Central memory CD8-positive, alpha-beta T cell (primary cell): ENCODE measurements around the gene PGPEP1.
A peak's percentile ranks its signal among the peaks of the same experiment; 100 is the strongest.
"Not testable (repeated sequence)": the region's sequence is repeated elsewhere in the genome, so short reads cannot be mapped to it uniquely, and the experiment has no call there.

Experiments used
- ATAC-seq: fragments of 150-1000 bp; cut with Tn5 transposase; replicated peaks from 2 replicates; pipeline ENCODE4 v1.10.0; 2022; ENCODE audit warnings: mild to moderate bottlenecking, moderate FRiP score, moderate number of reproducible peaks; ENCODE audit not compliant: poor library complexity, severe bottlenecking; ENCODE audit errors: extremely low read depth
- DNase-seq, 2 donors: peaks; one replicate each; pipeline ENCODE4 v3.0.0; 2021; ENCODE audit warnings: low spot score in 2 of 2
- H3K27ac Mint-ChIP-seq: one replicate; pipeline ENCODE4 v1.8.0; 2022; ENCODE audit warnings: low read depth, mild to moderate bottlenecking, moderate library complexity, mixed read lengths
- H3K27me3 Mint-ChIP-seq: one replicate; pipeline ENCODE4 v1.8.0; 2022; ENCODE audit warnings: mixed read lengths
- H3K36me3 Mint-ChIP-seq: one replicate; pipeline ENCODE4 v1.8.0; 2022; ENCODE audit warnings: mild to moderate bottlenecking, moderate library complexity, mixed read lengths; ENCODE audit not compliant: insufficient read depth
- H3K4me1 Mint-ChIP-seq: one replicate; pipeline ENCODE4 v1.8.0; 2022; ENCODE audit warnings: mixed read lengths
- H3K4me3 Mint-ChIP-seq: one replicate; pipeline ENCODE4 v1.8.0; 2022; ENCODE audit warnings: mild to moderate bottlenecking, moderate library complexity, mixed read lengths
- H3K9me3 Mint-ChIP-seq: one replicate; pipeline ENCODE4 v1.8.0; 2022; ENCODE audit warnings: mixed read lengths

The PGPEP1 gene

DNA sequence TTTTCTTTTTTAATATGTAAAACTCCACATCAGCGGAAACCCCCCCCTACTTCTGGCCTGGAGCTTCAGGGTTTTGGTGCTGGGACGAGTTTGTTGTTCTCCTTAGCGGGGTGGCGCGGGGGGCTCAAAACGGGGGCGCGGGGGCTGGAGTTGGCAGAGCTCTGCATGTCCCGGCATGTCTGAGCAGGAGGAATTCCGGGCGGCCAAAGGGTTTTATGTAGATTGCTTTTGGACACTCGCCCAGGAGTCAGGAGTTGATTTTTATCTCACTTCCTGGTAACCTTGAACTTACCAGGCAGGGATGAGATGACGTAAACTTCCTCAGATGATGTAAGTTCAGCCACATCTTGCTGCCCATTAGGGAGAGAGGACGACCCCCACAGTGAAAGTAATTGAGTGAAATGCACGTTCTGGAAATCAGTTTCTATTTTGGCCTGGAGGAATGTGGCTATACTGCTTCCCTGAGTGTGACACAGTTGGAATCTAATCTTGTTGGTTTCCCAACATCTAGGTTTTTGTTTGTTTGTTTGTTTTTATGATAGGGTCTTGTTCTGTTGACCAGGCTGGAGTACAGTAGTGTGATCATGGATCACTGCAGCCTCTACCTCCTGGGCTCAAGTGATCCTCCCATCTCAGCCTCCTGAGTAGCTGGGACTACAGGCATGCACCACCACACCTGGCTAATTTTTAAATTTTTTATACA lies 24.6 kb downstream of the PGPEP1 start:
- ATAC-seq (no peak), DNase-seq (no peak)
- no peaks in the 10 kb centered on the region for H3K27me3 Mint-ChIP-seq
- peaks cover 22% of the 10 kb centered on the region for H3K36me3 Mint-ChIP-seq
- no peaks in the 10 kb centered on the region for H3K9me3 Mint-ChIP-seq
- no peak overlapping the region for H3K4me3 Mint-ChIP-seq
- H3K27ac Mint-ChIP-seq = no peak overlapping the region
- peaks cover 4% of the 10 kb centered on the region for H3K4me1 Mint-ChIP-seq

- peaks cover 19% of the 10 kb centered on the region for H3K36me3 Mint-ChIP-seq
- no peak overlapping the region for H3K27ac Mint-ChIP-seq
- H3K9me3 Mint-ChIP-seq = no peaks in the 10 kb centered on the region
- ATAC-seq (no peak), DNase-seq (no peak)
- no peaks in the 10 kb centered on the region for H3K27me3 Mint-ChIP-seq
- peaks cover 4% of the 10 kb centered on the region for H3K4me1 Mint-ChIP-seq
- no peak overlapping the region for H3K4me3 Mint-ChIP-seq
Observed at GRCh38 chr19:18366021-18366435, 25.6 kb downstream of the PGPEP1 start.

DNA sequence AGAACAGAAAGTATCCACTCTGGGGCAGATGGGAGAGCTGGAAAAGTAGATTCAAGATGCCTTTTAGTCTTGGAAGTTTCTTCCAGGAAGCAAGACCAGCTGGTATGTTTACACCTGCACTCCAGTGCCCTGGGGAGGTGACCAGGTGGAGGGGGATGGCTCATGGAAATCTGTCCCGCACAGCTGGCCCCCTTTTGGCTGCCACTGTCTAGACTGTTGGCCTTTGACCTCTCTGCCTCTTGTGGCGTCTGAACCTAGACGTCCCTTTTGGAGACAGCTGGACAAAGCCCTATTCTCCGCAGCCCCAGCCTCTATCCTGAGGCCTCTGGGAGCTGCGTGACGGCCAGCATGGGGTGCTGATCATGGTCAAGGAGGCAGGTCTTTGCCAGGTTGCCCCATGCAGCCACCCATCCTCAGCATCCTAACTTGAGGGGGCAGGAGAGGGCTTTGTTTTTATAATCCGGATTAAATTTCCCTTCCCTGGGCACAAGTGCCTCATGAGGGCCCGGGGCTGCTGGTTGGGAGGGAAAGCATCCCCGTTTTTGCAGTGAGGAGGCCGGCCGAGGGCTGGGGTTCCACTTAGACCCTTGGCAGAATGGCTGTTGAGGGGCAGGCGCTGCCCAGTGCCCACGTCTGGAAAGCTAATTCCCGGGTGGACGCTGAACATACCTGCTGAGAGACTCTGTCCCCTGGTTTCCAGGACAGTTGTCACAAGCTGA lies 28.3 kb downstream of the PGPEP1 start:
- peaks cover 11% of the 10 kb centered on the region for H3K36me3 Mint-ChIP-seq

DNA sequence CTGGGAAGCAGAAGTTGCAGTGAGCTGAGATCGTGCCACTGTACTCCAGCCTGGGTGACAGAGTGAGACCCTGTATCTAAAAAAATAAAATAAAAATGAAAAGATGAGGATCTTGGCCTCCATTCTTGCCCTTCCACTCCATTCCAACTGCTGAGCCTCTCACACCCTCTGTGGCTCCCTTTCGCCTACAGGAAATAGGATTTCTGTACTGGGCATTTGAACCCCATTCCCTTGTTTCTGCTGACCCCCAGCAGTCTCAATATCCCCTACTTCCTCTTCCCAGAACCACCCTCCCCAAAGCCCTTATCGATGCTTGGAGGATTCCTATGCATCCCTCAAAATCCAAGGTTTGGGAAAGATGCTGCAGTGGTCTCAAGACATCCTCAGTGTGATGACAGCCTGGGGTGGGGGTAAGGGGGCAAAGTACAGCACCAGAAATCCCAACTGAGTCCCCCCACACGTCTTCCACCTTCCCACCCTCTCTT lies 33.1 kb downstream of the PGPEP1 start:
- DNase-seq = no peak
- Mint-ChIP-seq H3K27ac (peak overlapping the region; percentile 25), H3K9me3 (no peaks in the 10 kb centered on the region), H3K36me3 (peaks cover 1% of the 10 kb centered on the region), H3K4me3 (peak overlapping the region; percentile 42), H3K4me1 (peaks cover 13% of the 10 kb centered on the region), H3K27me3 (no peaks in the 10 kb centered on the region)
- ATAC-seq = no peak

More for the DNA sequence above, 28.3 kb downstream of the PGPEP1 start:
- Mint-ChIP-seq H3K27me3 (no peaks in the 10 kb centered on the region), H3K27ac (no peak overlapping the region), H3K4me1 (peaks cover 8% of the 10 kb centered on the region), H3K9me3 (no peaks in the 10 kb centered on the region), H3K4me3 (no peak overlapping the region)
- DNase-seq (no peak), ATAC-seq (no peak)

DNA sequence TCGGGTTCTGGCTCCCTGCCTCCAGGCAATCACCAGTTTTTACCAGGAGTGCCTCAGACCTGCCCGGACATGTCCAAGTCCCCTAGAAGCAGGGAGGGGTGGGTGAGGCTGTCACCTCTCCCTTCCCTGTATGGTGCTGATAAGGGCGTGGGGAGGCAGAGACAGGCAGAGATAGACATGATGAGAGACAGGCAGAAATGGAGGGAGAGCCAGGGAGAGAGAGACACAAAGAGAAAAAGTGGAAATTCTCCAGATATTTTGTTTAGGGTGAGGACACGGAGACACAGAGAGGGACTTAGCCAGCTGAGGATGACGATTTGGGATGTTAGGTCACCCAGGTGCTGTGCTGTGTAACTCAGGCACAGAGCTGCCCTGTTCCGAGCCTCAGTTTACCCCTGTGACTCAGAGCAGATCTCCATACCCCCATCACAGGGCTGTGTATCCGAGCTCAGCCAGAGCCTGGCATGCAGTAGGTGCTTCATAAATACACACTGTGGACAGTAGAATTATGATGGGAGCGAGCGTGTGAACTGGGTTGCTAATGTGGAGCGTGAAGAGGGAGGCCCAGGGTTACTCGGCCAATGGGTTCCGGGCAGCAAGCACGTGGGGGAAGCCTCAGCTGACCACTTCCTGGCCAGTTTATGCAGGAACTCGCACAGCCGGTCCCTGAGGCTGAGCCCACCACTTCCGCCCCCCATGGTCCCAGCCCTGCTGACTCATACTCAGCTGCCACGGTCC lies 33.7 kb downstream of the PGPEP1 start:
- Mint-ChIP-seq H3K4me3 (peak overlapping the region; percentile 42), H3K4me1 (peaks cover 13% of the 10 kb centered on the region), H3K9me3 (no peaks in the 10 kb centered on the region), H3K36me3 (peaks cover 1% of the 10 kb centered on the region), H3K27ac (peak overlapping the region; percentile 25), H3K27me3 (no peaks in the 10 kb centered on the region)
- peak; percentile 83 for ATAC-seq
- DNase-seq = peak in 1 of 2 donors; percentile 44

- H3K27me3 Mint-ChIP-seq = peaks cover 4% of the 10 kb centered on the region
- no peak overlapping the region for H3K27ac Mint-ChIP-seq
- DNase-seq (no peak), ATAC-seq (no peak)
- no peak overlapping the region for H3K4me3 Mint-ChIP-seq
- H3K36me3 Mint-ChIP-seq = peaks cover 3% of the 10 kb centered on the region
- peaks cover 13% of the 10 kb centered on the region for H3K4me1 Mint-ChIP-seq
- H3K9me3 Mint-ChIP-seq = no peaks in the 10 kb centered on the region
Observed at GRCh38 chr19:18377026-18377425, 36.6 kb downstream of the PGPEP1 start.

GRCh38 chr19:18379803-18380747 lies 39.7 kb downstream of the PGPEP1 start:
- H3K9me3 Mint-ChIP-seq = no peaks in the 10 kb centered on the region
- H3K4me3 Mint-ChIP-seq = no peak overlapping the region
- H3K36me3 Mint-ChIP-seq = peaks cover 3% of the 10 kb centered on the region
- no peak overlapping the region for H3K27ac Mint-ChIP-seq
- DNase-seq (no peak), ATAC-seq (no peak)
- H3K4me1 Mint-ChIP-seq = no peaks in the 10 kb centered on the region
- peaks cover 17% of the 10 kb centered on the region for H3K27me3 Mint-ChIP-seq

- no peaks in the 10 kb centered on the region for H3K9me3 Mint-ChIP-seq
- DNase-seq = no peak
- H3K4me1 Mint-ChIP-seq = no peaks in the 10 kb centered on the region
Observed at GRCh38 chr19:18380843-18381242, 40.4 kb downstream of the PGPEP1 start.

DNA sequence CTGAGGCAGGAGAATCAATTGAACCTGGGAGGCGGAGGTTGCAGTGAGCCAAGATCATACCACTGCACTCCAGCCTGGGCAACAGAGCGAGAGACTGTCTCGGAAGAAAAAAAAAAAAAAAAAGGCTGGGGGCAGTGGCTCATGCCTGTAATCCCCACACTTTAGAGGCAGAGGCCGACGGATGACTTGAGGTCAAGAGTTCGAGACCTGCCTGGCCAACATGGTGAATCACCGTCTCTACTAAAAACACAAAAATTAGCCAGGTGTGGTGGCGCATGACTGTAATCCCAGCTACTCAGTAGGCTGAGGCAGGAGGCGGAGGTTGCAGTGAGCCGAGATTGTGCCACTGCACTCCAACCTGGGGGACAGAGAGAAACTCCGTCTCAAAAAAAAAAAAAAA lies 43.2 kb downstream of the PGPEP1 start:
- not testable (repeated sequence) for H3K4me3 Mint-ChIP-seq, DNase-seq, H3K9me3 Mint-ChIP-seq, ATAC-seq, H3K4me1 Mint-ChIP-seq, H3K27ac Mint-ChIP-seq, H3K36me3 Mint-ChIP-seq
- peaks cover 17% of the 10 kb centered on the region for H3K27me3 Mint-ChIP-seq

More at GRCh38 chr19:18380843-18381242, 40.4 kb downstream of the PGPEP1 start:
- Mint-ChIP-seq H3K27me3 (peaks cover 17% of the 10 kb centered on the region), H3K27ac (no peak overlapping the region), H3K36me3 (peaks cover 1% of the 10 kb centered on the region), H3K4me3 (no peak overlapping the region)
- no peak for ATAC-seq

- peaks cover 9% of the 10 kb centered on the region for H3K36me3 Mint-ChIP-seq
- peaks cover 17% of the 10 kb centered on the region for H3K27me3 Mint-ChIP-seq
- H3K27ac Mint-ChIP-seq = no peak overlapping the region
- DNase-seq (no peak), ATAC-seq (no peak)
- peaks cover 6% of the 10 kb centered on the region for H3K4me1 Mint-ChIP-seq
- no peaks in the 10 kb centered on the region for H3K9me3 Mint-ChIP-seq
- H3K4me3 Mint-ChIP-seq = no peak overlapping the region
Observed at GRCh38 chr19:18384775-18385174, 44.4 kb downstream of the PGPEP1 start.

GRCh38 chr19:18385359-18385674 lies 44.9 kb downstream of the PGPEP1 start:
- DNase-seq (no peak), ATAC-seq (no peak)
- H3K9me3 Mint-ChIP-seq = no peaks in the 10 kb centered on the region
- H3K27me3 Mint-ChIP-seq = peaks cover 17% of the 10 kb centered on the region
- no peak overlapping the region for H3K27ac Mint-ChIP-seq
- H3K4me3 Mint-ChIP-seq = no peak overlapping the region
- peaks cover 9% of the 10 kb centered on the region for H3K36me3 Mint-ChIP-seq
- peaks cover 6% of the 10 kb centered on the region for H3K4me1 Mint-ChIP-seq
